ENCODE measurements around the gene MIOX.

GRCh38 chr22:50519151-50519550, 32.5 kb downstream of the MIOX start:
- TF ChIP-seq NRF1 (conservative IDR thresholded peaks at IDR 0.05; ENCODE audit: low read depth, low read length) = no peak
- TF ChIP-seq POLR2AphosphoS5 (IDR thresholded peaks at IDR 0.05; ENCODE audit: low read length) = no peak
- no peak for TF ChIP-seq POLR2A (IDR thresholded peaks at IDR 0.05; ENCODE audit: low read depth, low read length)
- TF ChIP-seq SREBF2 (IDR thresholded peaks at IDR 0.05; ENCODE audit: low read length) = no peak
